22Rv1 (cell line): ENCODE measurements around the gene NR1I3.

Source experiments
- H3K27ac ChIP-seq: fragments of 450-650 bp; 2 replicates; pipeline ENCODE4 v1.5.1; 2017
- ZFX ChIP-seq: fragments of 450-650 bp; IDR thresholded peaks from 2 replicates; pipeline ENCODE4 v1.6.1; 2017; ENCODE audit warnings: antibody characterized with exemption, borderline replicate concordance
- TF ChIP-seq, protein P1 (sequence below): fragments of 450-650 bp; IDR thresholded peaks from 2 replicates; pipeline ENCODE4 v1.5.1; 2017; ENCODE audit warnings: mild to moderate bottlenecking

NR1I3 gene

GRCh38 chr1:161215076-161215475, 22.9 kb downstream of the NR1I3 start, which contains the start of gene FCER1G:
Gene FCER1G (plus strand): TSS chr1:161215295. CDS start chr1:161215322, 27 bp downstream.
- TF ChIP-seq ZFX: no peak
- TF ChIP-seq, protein P1, sequence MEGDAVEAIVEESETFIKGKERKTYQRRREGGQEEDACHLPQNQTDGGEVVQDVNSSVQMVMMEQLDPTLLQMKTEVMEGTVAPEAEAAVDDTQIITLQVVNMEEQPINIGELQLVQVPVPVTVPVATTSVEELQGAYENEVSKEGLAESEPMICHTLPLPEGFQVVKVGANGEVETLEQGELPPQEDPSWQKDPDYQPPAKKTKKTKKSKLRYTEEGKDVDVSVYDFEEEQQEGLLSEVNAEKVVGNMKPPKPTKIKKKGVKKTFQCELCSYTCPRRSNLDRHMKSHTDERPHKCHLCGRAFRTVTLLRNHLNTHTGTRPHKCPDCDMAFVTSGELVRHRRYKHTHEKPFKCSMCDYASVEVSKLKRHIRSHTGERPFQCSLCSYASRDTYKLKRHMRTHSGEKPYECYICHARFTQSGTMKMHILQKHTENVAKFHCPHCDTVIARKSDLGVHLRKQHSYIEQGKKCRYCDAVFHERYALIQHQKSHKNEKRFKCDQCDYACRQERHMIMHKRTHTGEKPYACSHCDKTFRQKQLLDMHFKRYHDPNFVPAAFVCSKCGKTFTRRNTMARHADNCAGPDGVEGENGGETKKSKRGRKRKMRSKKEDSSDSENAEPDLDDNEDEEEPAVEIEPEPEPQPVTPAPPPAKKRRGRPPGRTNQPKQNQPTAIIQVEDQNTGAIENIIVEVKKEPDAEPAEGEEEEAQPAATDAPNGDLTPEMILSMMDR: no peak
- H3K27ac ChIP-seq: no peak within 1 kb of the TSS

DNA sequence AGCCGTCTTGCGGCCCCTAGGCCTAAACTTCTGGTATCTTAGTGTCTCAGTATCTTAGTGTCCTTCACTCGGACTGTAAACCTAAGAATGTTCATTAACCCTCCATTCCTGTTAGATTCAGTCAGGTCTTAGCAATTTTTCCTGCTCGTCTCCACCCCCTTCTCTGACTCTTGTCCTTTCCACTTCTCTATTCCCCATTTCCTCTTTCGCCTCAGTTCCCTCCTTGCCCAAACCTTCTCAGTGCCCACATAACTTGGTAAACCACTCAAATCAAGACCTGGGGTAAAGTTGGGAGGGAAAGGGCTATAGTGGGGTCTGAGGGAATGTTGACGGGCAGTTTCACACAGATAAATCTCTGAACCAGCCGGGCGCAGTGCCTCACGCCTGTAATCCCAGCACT, 23.6 kb downstream of the NR1I3 start:
- H3K27ac ChIP-seq: no peak overlapping the region
- no peak for TF ChIP-seq ZFX
- TF ChIP-seq, protein P1: no peak

GRCh38 chr1:161209790-161210409, 28.1 kb downstream of the NR1I3 start:
- H3K27ac ChIP-seq: no peak overlapping the region
- no peak for TF ChIP-seq ZFX
- TF ChIP-seq, protein P1: peak; percentile 99

- no peak overlapping the region for H3K27ac ChIP-seq
- TF ChIP-seq, protein P1: no peak
- no peak for TF ChIP-seq ZFX
Observed at GRCh38 chr1:161207173-161207572, 30.8 kb downstream of the NR1I3 start.

- TF ChIP-seq ZFX: no peak
- TF ChIP-seq, protein P1: no peak
- H3K27ac ChIP-seq: no peak overlapping the region
Observed at GRCh38 chr1:161206411-161207140, 31.4 kb downstream of the NR1I3 start.

DNA sequence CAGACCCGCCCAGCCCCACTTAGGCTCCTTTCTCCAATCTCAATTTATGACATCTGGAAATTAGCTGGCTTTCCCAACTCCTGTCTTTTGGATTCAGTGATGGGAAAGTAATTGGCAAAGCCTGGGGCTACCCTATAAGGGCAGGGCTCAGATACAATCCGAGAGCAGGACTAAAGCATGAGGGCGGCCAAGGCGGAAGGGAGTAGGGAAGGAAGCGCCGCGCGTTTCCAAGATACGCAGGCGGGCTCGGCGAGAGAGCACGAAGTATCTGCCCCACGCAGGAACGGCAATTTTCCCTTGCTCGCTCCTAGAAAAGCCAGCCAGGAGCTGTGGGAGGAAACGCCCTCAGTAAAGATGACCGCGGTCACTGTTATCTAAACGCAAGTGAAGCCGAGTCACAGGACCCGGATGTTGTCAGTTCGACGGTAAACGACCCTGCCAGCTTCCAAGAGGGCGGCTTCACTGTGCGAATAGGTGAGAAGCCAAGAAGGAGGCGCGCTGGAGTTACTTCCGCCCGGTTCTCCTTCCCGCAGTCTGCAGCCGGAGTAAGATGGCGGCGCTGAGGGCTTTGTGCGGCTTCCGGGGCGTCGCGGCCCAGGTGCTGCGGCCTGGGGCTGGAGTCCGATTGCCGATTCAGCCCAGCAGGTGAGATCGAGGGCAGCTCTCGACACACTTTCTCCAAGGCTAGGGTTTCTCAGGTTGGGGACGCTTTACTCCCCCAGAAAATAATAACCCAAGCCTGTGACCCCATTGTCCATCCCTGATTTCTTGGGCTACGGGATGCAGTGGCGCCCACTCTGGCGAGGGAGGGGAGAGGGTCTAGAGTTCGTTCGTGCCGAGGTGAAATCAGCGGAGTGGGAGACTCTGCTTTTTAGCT, 35.9 kb downstream of the NR1I3 start, which contains the start of gene NDUFS2:
Gene NDUFS2 (plus strand): TSS at position 532 of the 877 bp plus-strand sequence. CDS start 19 bp downstream, at position 551.
- TF ChIP-seq, protein P1: peak; percentile 57
- TF ChIP-seq ZFX: no peak
- H3K27ac ChIP-seq: peak within 1 kb of the TSS; percentile 88
